ENCODE results near the gene JAG1.

Gene JAG1

GRCh38 chr20:10699941-10700340, 26.1 kb upstream of the JAG1 start:
- no peak for DNase-seq (ENCODE audit: low read depth in 3 of 3)

GRCh38 chr20:10699489-10699888, 25.7 kb upstream of the JAG1 start:
- no peak for DNase-seq (ENCODE audit: low read depth in 3 of 3)

GRCh38 chr20:10696650-10697049, 22.9 kb upstream of the JAG1 start:
- peak in 1 of 3 experiments; percentile 2 for DNase-seq (ENCODE audit: low read depth in 3 of 3)

- DNase-seq (ENCODE audit: low read depth in 3 of 3), result no peak
Observed at GRCh38 chr20:10689385-10689784, 15.6 kb upstream of the JAG1 start.

- DNase-seq (ENCODE audit: low read depth in 3 of 3), result no peak
Observed at GRCh38 chr20:10687895-10688294, 14.1 kb upstream of the JAG1 start.

GRCh38 chr20:10686356-10687133, 12.7 kb upstream of the JAG1 start:
- no peak for DNase-seq (ENCODE audit: low read depth in 3 of 3)

- DNase-seq (ENCODE audit: low read depth in 3 of 3), result no peak
Observed at GRCh38 chr20:10683537-10683936, 9.7 kb upstream of the JAG1 start.

GRCh38 chr20:10682939-10683338, 9.1 kb upstream of the JAG1 start:
- no peak for DNase-seq (ENCODE audit: low read depth in 3 of 3)

- DNase-seq (ENCODE audit: low read depth in 3 of 3), result no peak
Observed at GRCh38 chr20:10681494-10681893, 7.7 kb upstream of the JAG1 start.

GRCh38 chr20:10680571-10680970, 6.8 kb upstream of the JAG1 start:
- DNase-seq (ENCODE audit: low read depth in 3 of 3), result no peak

- DNase-seq (ENCODE audit: low read depth in 3 of 3), result no peak
Observed at GRCh38 chr20:10679269-10679668, 5.5 kb upstream of the JAG1 start.

GRCh38 chr20:10676518-10676917, 2.7 kb upstream of the JAG1 start:
- no peak for DNase-seq (ENCODE audit: low read depth in 3 of 3)

- no peak for DNase-seq (ENCODE audit: low read depth in 3 of 3)
Observed at GRCh38 chr20:10675450-10675848, 1.6 kb upstream of the JAG1 start.

GRCh38 chr20:10674684-10675449, 1.1 kb upstream of the JAG1 start:
- peak in 1 of 3 experiments; percentile 34 for DNase-seq (ENCODE audit: low read depth in 3 of 3)

GRCh38 chr20:10673176-10673841, 490 bp downstream of the JAG1 start:
- DNase-seq (ENCODE audit: low read depth in 3 of 3), result peak in 1 of 3 experiments; percentile 1

GRCh38 chr20:10672624-10673127, 1.1 kb downstream of the JAG1 start:
- peak in 1 of 3 experiments; percentile 43 for DNase-seq (ENCODE audit: low read depth in 3 of 3)

- DNase-seq (ENCODE audit: low read depth in 3 of 3), result peak in 1 of 3 experiments; percentile 2
Observed at GRCh38 chr20:10671919-10672623, 1.7 kb downstream of the JAG1 start.

- peak in 1 of 3 experiments; percentile 21 for DNase-seq (ENCODE audit: low read depth in 3 of 3)
Observed at GRCh38 chr20:10671221-10671918, 2.4 kb downstream of the JAG1 start.

- DNase-seq (ENCODE audit: low read depth in 3 of 3), result no peak
Observed at GRCh38 chr20:10670501-10671220, 3.1 kb downstream of the JAG1 start.

GRCh38 chr20:10669843-10670446, 3.9 kb downstream of the JAG1 start:
- DNase-seq (ENCODE audit: low read depth in 3 of 3), result no peak

Measured in stimulated activated CD4-positive, alpha-beta T cell treated with anti-CD3 and anti-CD28 coated beads, TNF-alpha, amount 100 ng/mL, for 24 hours (primary cell).